ENCODE measurements around the gene CFB.
A peak's percentile ranks its signal among the peaks of the same experiment; 100 is the strongest.

CFB gene

DNA sequence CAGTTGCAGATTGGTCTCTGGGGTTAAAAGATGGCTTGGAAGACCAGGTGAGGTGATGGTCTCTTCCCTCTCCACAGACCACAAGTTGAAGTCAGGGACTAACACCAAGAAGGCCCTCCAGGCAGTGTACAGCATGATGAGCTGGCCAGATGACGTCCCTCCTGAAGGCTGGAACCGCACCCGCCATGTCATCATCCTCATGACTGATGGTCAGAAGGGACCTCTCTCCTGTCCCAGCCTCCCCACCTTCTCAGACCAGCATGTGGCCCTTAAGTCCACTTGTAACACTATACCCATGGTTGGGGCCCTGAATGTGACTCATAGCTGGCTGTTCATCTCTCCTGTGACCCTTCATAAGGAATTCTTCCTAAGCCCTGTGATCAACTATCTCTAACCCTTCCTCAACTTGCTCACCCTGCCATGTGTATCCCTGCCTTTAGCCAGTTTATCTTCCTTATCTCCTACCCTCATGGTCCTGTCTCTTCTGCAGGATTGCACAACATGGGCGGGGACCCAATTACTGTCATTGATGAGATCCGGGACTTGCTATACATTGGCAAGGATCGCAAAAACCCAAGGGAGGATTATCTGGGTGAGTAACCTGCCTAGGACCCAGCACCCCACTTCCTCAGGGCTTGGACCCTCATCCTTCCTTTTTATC is 3.0 kb downstream of the CFB start:
- DNase-seq (ENCODE audit: low read depth in 2 of 2): no peak

DNA sequence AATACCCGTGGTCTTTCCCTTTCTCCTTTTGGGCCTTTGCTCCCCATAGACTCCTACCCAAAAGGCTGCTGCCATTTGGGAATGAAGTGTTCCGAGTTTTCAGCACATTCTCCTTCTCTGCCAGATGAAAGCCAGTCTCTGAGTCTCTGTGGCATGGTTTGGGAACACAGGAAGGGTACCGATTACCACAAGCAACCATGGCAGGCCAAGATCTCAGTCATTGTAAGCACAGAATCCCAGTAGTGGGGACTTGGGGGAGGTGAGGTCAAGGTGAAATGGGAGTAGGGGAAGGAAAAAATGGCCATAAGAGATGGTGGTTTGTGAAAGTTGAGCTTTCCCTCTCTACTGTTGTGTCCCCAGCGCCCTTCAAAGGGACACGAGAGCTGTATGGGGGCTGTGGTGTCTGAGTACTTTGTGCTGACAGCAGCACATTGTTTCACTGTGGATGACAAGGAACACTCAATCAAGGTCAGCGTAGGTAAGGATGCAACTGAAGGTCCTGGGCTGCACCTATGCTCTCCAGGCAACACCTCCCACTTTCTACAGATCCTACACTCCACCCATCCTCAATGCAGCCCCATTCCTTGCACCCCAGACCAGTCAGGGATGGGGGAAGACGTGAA is 4.1 kb downstream of the CFB start:
- no peak for DNase-seq (ENCODE audit: low read depth in 2 of 2)

- DNase-seq (ENCODE audit: low read depth in 2 of 2): no peak
Measured at GRCh38 chr6:31952140-31952805, 6.4 kb downstream of the CFB start.

DNA sequence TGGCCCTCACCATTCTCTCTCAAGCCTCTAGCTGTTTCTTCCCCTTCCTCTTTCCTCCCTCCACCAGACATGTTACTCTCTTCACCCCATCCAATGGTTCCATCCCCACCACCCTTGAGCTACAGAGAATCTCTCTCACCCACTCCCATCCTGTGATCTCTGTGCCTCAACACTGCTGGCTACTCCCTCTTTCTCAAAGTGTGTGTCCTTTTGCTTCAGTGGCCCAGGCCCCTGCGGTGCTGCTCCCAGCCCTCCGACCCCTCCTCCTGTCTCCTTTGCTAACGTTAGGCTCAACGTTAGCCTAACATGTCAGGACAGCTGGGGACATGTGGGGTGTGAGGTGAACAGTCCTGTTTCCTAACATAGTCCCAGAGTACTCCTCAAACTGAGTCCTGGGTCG is 7.0 kb downstream of the CFB start:
- DNase-seq (ENCODE audit: low read depth in 2 of 2): no peak

DNA sequence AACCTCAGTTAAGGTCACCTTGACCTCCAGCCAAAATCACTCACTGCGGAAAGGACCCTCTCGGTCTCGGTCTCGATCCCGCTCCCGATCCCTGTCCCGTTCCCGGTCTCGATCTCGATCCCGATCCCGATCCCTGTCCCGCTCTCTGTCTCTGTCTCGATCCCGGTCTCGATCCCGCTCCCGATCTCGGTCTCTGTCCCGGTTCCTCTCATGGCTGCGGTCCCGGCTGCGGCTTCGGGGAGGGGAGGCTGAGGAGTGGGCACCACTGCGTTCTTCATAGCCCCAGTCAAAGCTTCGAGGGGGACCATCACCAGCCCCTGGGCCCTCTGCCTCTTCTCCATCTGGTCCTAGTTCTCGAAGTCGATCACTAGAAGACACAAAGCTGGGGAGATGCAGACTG is 8.6 kb downstream of the CFB start:
- no peak for DNase-seq (ENCODE audit: low read depth in 2 of 2)

GRCh38 chr6:31956796-31957195 is 10.9 kb downstream of the CFB start:
- DNase-seq (ENCODE audit: low read depth in 2 of 2): no peak

DNA sequence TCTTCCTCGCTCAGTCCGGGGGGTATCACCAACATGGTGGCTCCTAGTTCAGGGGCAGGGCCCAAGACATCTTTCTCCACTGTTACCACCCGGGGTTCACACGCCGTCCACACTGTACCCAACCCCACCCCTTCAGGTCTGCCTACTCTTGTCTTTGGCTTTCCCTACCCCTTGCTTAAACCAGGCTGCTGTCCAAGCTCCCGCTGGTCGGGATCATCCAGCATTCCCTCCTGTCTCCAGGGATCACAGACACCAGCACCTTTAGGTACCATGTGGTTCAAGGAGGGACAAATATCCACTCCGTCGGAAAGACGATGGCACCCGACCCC is 12.5 kb downstream of the CFB start:
- DNase-seq (ENCODE audit: low read depth in 2 of 2): no peak

DNA sequence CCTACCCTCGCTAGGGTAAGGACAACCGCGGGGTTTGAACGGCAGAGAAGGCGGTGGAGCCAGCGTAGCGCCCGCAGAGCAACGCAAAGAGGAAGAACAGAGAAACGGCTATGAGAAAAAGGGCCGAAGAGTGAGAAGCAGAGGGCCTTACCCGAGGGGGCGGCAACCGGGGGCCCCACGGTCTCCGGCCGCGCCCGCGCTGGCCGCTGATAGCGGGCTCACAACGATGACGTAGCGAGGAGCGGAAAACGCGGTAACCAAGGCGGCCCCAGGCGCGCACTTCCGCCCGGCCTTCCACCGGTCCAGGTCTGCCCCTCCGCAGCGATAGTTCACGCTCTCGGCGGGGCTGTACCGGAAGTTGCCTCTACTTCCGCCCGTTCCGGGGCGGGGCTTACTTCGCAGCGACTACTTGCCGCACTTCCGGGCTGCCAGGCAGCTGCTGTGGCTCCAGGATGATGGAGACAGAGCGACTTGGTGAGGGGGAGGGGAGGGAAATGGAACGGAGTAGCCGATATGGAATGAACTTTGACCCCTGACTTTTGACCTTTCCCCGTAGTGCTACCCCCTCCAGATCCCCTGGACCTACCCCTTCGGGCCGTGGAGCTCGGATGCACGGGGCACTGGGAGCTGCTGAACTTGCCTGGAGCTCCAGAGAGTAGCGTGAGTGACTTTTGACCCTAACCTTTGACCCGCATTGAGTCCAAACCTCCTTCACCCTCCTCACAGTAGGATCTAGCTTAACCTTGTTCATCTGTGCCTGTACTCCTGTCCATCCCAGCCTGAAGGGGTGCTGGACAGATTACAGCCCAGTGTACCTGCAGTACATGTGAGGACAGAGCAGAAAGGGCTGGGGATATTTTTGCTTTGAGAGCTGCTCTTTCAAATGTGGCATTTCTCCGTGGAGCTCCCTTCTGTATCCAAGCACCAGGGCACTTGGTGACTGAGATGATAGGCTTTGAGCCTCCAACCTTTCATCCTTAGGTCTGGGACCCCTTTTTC is 13.1 kb downstream of the CFB start, which contains the start of the genes NELFE and SKIC2:
TSS of gene NELFE (minus strand) at position 231 of the 999 bp plus-strand sequence. CDS start 525 bp downstream, outside the sequence.
TSS of gene SKIC2 (plus strand) at position 435 of the 999 bp plus-strand sequence. CDS start at position 453, 18 bp downstream.
- peak; percentile 93 to 94 for DNase-seq (ENCODE audit: low read depth in 2 of 2)

- no peak for DNase-seq (ENCODE audit: low read depth in 2 of 2)
Measured at GRCh38 chr6:31961616-31962015, 15.7 kb downstream of the CFB start.

- no peak for DNase-seq (ENCODE audit: low read depth in 2 of 2)
Measured at GRCh38 chr6:31963921-31964320, 18.0 kb downstream of the CFB start.

- no peak for DNase-seq (ENCODE audit: low read depth in 2 of 2)
Measured at GRCh38 chr6:31965700-31966099, 19.8 kb downstream of the CFB start.

DNA sequence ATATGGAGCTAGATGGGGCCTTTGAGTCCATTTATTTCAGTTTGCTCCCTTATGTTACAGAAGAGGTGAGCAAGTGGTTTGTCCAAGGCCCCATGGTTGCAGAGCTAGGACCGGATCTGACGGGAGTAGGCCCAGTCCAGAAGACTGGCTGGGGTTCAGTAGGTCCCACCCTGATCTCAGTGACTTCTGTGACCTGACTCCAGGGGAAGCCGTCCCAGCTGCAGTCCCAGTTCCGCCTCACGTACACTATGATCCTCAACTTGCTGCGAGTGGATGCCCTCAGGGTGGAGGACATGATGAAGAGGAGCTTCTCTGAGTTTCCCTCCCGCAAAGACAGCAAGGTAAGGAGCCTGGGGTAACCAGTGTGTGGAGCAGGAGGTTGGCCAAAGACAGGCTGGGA is 20.6 kb downstream of the CFB start:
- no peak for DNase-seq (ENCODE audit: low read depth in 2 of 2)

GRCh38 chr6:31966997-31967925 is 21.4 kb downstream of the CFB start:
- DNase-seq (ENCODE audit: low read depth in 2 of 2): no peak

- DNase-seq (ENCODE audit: low read depth in 2 of 2): no peak
Measured at GRCh38 chr6:31967926-31968320, 22.0 kb downstream of the CFB start.

- no peak for DNase-seq (ENCODE audit: low read depth in 2 of 2)
Measured at GRCh38 chr6:31968326-31968725, 22.4 kb downstream of the CFB start.

GRCh38 chr6:31968791-31969711 is 23.2 kb downstream of the CFB start:
- no peak for DNase-seq (ENCODE audit: low read depth in 2 of 2)

DNA sequence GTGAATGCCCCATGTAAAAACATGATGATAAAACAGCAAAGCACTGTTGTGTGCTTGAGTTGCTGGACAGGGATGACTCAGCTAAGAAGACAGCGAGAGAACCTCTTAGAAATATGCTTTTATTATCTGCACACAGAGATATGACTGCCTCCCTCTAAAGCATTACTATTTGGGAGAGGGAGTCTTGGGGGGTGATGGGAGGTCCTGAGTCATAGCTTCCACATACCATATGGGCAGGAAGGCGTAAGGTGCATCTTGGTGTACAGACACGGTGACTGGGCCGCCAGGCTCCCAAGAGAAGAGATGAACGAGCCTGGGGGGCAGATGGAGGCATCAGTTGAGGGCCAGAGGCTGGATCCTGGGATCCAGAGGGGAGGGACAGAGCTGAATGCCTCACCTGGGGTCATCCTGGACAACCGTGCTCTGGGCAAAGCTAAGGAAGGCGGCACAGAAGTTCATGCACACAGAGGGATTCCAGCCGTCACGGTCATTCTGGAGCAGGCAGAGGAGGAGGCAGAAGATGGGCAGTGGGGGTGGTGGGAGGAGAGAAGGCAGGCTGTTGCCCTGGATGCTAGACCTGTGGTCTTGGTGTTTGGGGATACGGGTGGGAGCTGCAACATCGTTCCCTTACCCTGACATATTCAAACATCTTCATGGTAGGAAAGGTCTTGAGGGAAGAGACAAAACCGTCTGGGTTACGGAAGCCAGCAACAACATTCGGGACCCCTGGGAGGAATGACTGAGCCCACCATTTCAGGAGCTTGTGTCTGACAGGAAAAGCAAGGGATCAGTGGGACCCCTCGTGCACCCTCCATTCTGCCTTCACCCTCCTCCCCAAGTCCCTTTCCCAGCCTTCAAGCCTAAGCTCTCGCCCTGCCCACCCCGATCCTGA is 24.1 kb downstream of the CFB start:
- no peak for DNase-seq (ENCODE audit: low read depth in 2 of 2)

DNA sequence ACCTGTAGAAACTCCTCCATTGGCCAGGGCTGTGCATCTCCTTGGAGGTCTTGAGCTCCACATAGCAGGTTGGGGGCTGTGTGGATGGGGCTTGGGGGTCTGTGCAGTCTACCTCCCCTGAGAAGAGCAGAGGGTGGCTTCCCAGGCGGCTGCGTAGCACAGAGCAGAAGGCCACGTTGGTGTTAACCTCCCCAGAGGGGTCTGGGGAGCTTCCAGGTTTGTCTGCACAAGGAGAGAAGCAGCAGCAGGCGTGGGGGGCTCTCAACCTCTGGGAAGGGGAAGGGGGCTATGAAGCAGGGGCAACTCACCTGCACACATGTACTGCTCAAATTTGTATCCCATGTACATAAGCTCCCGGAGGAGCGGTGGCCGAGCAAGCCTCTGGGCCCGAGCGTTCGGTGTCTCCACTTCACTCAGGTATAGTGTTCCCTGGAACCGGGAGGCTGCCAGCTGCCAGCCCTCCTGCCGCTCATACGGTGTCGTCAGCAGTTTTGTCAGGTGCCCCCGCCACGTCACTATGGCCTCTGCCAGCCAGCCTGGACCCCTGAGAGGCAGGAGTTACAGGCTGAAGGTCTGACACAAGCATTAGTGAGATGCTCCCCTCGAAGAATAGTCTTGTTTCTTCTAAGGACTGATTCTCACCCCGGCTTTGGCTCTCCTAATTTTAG is 24.8 kb downstream of the CFB start:
- no peak for DNase-seq (ENCODE audit: low read depth in 2 of 2)

All from fibroblast of skin of left biceps (primary cell).